Activated CD8-positive, alpha-beta T cell treated with anti-CD3 and anti-CD28 coated beads for 36 hours (primary cell): ENCODE data around the gene B9D2. TPM values are rescaled to one million over a fixed set of nuclear protein-coding genes. Genes with fewer than 3 reads are reported as not detected.
"Not testable (repeated sequence)": the region's sequence is repeated elsewhere in the genome, so short reads cannot be mapped to it uniquely, and the experiment has no call there.

ENCODE experiments used
- ATAC-seq: fragments of 200-7000 bp; cut with Tn5 transposase; one replicate; pipeline ENCODE4 v1.10.0; 2021; ENCODE audit warnings: mild to moderate bottlenecking, moderate library complexity
- CTCF ChIA-PET: fragments of 350-600 bp; sonication (Branson Sonifier 250); formaldehyde crosslinking; loops from one replicate; lab custom pipeline; 2021; ENCODE audit warnings: antibody characterized with exemption; lab: Charles Lee
- POLR2A ChIA-PET: fragments of 350-600 bp; sonication (Branson Sonifier 250); formaldehyde crosslinking; loops from one replicate; lab custom pipeline; 2021; ENCODE audit warnings: antibody characterized with exemption; lab: Charles Lee
- DNase-seq: peaks from one replicate; pipeline ENCODE4 v3.0.0-alpha.2; 2020
- H3K27ac Mint-ChIP-seq: one replicate; pipeline ENCODE4 v1.8.0; 2021; ENCODE audit warnings: mild to moderate bottlenecking, mixed read lengths
- H3K27me3 Mint-ChIP-seq: one replicate; pipeline ENCODE4 v1.8.0; 2021; ENCODE audit warnings: mixed read lengths
- H3K36me3 Mint-ChIP-seq: one replicate; pipeline ENCODE4 v1.8.0; 2021; ENCODE audit warnings: low read depth, mixed read lengths
- H3K4me1 Mint-ChIP-seq: one replicate; pipeline ENCODE4 v1.8.0; 2021; ENCODE audit warnings: low read depth, mixed read lengths
- H3K4me3 Mint-ChIP-seq: one replicate; pipeline ENCODE4 v1.8.0; 2021; ENCODE audit warnings: mild to moderate bottlenecking, moderate library complexity, mixed read lengths
- H3K9me3 Mint-ChIP-seq: one replicate; pipeline ENCODE4 v1.8.0; 2021; ENCODE audit warnings: mixed read lengths
- intact Hi-C: fragments of 100-400 bp; cut with micrococcal nuclease; formaldehyde crosslinking; loops from one replicate; pipeline ENCODE4 v1.10.0; 2022
- total RNA-seq, 2 experiments: library from RNA; stranded (reverse); gene quantifications; one replicate each; pipeline ENCODE4 v1.2.3, GENCODE V29; 2021
- TF ChIP-seq, protein P1 (sequence below): fragments of 200-600 bp; IDR thresholded peaks from one replicate; pipeline ENCODE4 v1.8.0; 2022; ENCODE audit warnings: antibody characterized with exemption, mild to moderate bottlenecking

B9D2 gene
- total RNA-seq, 2 experiments from 2014 or later: 3.1 to 5.1 TPM

DNA sequence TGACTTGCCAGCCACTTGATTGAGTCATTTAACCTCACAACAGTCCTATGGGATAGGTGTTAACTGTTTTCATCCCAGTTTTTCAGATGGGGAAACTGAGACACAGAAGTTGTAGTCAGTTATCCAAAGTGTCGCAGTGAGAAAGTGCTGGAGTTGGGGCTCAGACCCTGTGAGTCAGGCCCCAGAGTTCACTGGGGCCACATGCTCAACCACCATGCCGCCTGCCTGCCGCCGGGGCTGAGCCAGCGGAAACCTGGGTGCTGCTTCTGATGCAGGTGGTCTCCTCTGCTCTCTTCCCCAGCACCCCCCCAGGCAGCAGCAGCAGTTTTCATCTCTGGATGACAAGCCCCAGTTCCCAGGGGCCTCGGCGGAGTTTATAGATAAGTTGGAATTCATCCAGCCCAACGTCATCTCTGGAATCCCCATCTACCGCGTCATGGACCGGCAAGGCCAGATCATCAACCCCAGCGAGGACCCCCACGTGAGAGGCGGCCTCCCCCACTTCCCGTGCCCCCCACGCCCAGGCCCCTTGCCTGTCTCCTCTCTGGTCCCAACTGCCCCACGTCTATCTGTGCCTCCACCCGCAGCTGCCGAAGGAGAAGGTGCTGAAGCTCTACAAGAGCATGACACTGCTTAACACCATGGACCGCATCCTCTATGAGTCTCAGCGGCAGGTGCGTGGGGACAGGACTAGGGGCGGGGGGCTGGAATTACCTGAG lies 46.5 kb upstream of the B9D2 start:
- ATAC-seq: no peak
- no peaks in the 10 kb centered on the region for H3K9me3 Mint-ChIP-seq

DNA sequence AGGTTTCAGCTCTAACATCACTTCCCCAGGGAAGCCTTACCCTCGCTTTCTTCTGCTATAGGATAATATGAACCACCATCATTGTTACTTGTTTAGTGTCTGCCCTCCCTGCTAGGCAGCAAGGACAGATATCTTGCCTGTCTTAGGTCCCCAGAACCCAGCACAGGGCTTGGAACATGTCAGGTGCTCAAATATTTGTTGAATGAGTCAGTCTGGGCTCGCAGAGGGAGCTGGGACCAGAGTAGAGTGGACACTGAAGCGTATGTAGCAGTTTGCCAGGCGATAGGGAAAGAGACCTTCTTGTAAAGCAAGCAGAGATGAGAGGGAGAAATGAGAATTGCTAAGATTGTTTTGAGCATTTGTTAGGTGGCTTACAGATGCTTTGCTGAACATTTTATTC lies 45.3 kb upstream of the B9D2 start:
- Mint-ChIP-seq H3K4me3 (no peak overlapping the region), H3K27ac (no peak overlapping the region), H3K27me3 (no peaks in the 10 kb centered on the region), H3K4me1 (peaks cover 12% of the 10 kb centered on the region), H3K9me3 (no peaks in the 10 kb centered on the region), H3K36me3 (peaks cover 11% of the 10 kb centered on the region)
- ATAC-seq (no peak), DNase-seq (no peak)
- ChIA-PET CTCF (interaction anchor here (1.0 to 1.4 kb wide), 2 partner anchors 30 to 161 kb away, joined by 3 to 4 read pairs; partner anchors contain the start of gene DMAC2), POLR2A (interaction anchor here (1.8 kb wide), 1 partner anchor 11 kb away, joined by 9 read pairs; the partner anchor contains the start of gene BCKDHA)
- intact Hi-C loops: no loop called here
- TF ChIP-seq, protein P1, sequence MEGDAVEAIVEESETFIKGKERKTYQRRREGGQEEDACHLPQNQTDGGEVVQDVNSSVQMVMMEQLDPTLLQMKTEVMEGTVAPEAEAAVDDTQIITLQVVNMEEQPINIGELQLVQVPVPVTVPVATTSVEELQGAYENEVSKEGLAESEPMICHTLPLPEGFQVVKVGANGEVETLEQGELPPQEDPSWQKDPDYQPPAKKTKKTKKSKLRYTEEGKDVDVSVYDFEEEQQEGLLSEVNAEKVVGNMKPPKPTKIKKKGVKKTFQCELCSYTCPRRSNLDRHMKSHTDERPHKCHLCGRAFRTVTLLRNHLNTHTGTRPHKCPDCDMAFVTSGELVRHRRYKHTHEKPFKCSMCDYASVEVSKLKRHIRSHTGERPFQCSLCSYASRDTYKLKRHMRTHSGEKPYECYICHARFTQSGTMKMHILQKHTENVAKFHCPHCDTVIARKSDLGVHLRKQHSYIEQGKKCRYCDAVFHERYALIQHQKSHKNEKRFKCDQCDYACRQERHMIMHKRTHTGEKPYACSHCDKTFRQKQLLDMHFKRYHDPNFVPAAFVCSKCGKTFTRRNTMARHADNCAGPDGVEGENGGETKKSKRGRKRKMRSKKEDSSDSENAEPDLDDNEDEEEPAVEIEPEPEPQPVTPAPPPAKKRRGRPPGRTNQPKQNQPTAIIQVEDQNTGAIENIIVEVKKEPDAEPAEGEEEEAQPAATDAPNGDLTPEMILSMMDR: no peak

More for the DNA sequence above, 46.5 kb upstream of the B9D2 start:
- Mint-ChIP-seq H3K27ac (no peak overlapping the region), H3K4me3 (no peak overlapping the region), H3K27me3 (no peaks in the 10 kb centered on the region), H3K4me1 (peaks cover 12% of the 10 kb centered on the region), H3K36me3 (peaks cover 11% of the 10 kb centered on the region)
- TF ChIP-seq, protein P1: no peak
- intact Hi-C loops: no loop called here
- CTCF ChIA-PET: no interaction called here
- POLR2A ChIA-PET: no interaction called here
- no peak for DNase-seq

DNA sequence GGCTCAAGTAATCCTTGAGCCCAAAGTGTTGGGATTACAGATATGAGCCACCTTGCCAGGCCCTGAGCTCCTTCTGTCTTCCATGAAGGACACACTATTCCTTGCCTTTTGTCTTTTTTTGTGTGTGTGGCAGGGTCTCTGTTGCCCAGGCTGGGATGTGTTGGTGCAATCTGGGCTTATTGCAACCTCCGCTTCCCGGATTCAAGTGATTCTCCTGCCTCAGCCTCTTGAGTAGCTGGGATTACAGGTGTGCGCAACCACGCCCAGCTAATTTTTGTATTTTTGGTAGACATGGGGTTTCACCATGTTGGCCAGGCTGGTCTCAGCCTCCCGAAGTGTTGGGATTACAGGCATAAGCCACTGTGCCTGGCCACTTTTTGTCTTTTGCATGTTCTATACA lies 44.9 kb upstream of the B9D2 start:
- H3K4me3 Mint-ChIP-seq, H3K27me3 Mint-ChIP-seq, ATAC-seq, H3K36me3 Mint-ChIP-seq, H3K27ac Mint-ChIP-seq, DNase-seq, intact Hi-C loops, H3K9me3 Mint-ChIP-seq: not testable (repeated sequence)
- peaks cover 12% of the 10 kb centered on the region for H3K4me1 Mint-ChIP-seq
- ChIA-PET CTCF (interaction anchor here (1.0 to 1.4 kb wide), 2 partner anchors 30 to 162 kb away, joined by 3 to 4 read pairs; partner anchors contain the start of gene DMAC2), POLR2A (interaction anchor here (0.8 to 1.8 kb wide), 5 partner anchors 10 to 74 kb away, joined by 3 to 9 read pairs (median 3); partner anchors contain the start of gene BCKDHA)

DNA sequence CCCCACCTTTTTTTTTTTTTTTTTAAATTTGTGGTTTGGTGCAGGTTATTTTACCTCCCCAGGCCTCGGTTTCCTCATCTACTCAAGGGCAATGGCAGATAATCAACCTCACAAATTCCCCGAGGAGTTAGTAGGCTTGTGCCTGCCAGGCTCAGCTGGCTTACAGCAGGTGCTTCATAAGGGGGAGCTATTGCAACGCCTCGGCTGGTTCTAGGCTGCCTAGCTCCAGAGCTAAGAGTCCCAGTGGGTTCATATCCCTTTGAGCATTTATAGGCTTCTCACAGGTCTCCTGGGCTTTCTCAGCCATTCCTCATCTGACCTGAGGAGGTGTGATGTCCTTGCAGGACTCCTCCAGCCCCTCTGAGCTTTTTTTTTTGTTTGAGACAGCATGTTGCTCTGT lies 44.3 kb upstream of the B9D2 start:
- TF ChIP-seq, protein P1: no peak
- Mint-ChIP-seq H3K27ac (no peak overlapping the region), H3K4me3 (no peak overlapping the region), H3K4me1 (peaks cover 12% of the 10 kb centered on the region), H3K27me3 (no peaks in the 10 kb centered on the region), H3K36me3 (peaks cover 2% of the 10 kb centered on the region), H3K9me3 (no peaks in the 10 kb centered on the region)
- CTCF ChIA-PET: interaction anchor here (1.0 kb wide), 1 partner anchor 162 kb away, joined by 3 read pairs; no protein-coding TSS in a partner anchor
- intact Hi-C loops: no loop called here
- POLR2A ChIA-PET: interaction anchor here (0.6 to 1.8 kb wide), 7 partner anchors 10 to 384 kb away, joined by 3 to 9 read pairs (median 3); partner anchors contain the start of gene BCKDHA
- ATAC-seq (no peak), DNase-seq (no peak)

DNA sequence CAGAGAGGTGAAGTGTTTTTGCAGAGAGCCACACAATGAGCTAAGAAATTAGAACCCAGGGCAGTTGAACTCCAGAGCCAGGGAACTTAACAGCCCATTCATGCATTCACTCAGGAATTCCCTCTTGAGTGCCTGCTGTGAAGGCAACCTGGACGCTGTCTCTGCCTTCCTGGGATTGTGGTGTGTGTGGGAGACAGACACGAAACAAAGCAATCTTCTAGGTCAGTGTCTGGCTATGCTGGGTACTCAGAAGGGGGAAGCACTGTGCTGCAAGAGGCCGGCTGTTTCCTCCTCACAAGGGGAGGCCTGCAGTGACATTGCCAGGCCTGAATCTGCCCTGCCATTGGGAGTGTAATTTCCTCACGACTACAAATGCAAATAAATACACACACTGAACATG lies 43.3 kb upstream of the B9D2 start:
- no peak overlapping the region for H3K4me3 Mint-ChIP-seq
- peaks cover 2% of the 10 kb centered on the region for H3K36me3 Mint-ChIP-seq
- no peaks in the 10 kb centered on the region for H3K27me3 Mint-ChIP-seq
- TF ChIP-seq, protein P1: no peak
- peaks cover 12% of the 10 kb centered on the region for H3K4me1 Mint-ChIP-seq
- POLR2A ChIA-PET: interaction anchor here (1.3 kb wide), 1 partner anchor 12 kb away, joined by 3 read pairs; no protein-coding TSS in a partner anchor
- no peaks in the 10 kb centered on the region for H3K9me3 Mint-ChIP-seq
- intact Hi-C loops: no loop called here
- DNase-seq (no peak), ATAC-seq (no peak)
- CTCF ChIA-PET: no interaction called here
- H3K27ac Mint-ChIP-seq: no peak overlapping the region
